Effector memory CD4-positive, alpha-beta T cell (primary cell): ENCODE measurements around the gene HLCS.

Experiments
- DNase-seq, 3 donors: peaks; one replicate each; pipeline ENCODE4 v3.0.0-alpha.2; 2020
- H3K27ac ChIP-seq: 2 replicates; pipeline ENCODE4 v1.7.0; 2013; ENCODE audit warnings: mild to moderate bottlenecking, low read length, moderate library complexity; ENCODE audit not compliant: insufficient read depth, poor library complexity, severe bottlenecking
- H3K27me3 ChIP-seq: replicated peaks from 2 replicates; pipeline ENCODE4 v1.7.0; 2013; ENCODE audit warnings: mild to moderate bottlenecking, low read length; ENCODE audit not compliant: insufficient read depth, control insufficient read depth, poor library complexity, severe bottlenecking
- H3K36me3 ChIP-seq: 2 replicates; pipeline ENCODE4 v1.7.0; 2013; ENCODE audit warnings: mild to moderate bottlenecking, low read length, moderate library complexity; ENCODE audit not compliant: control insufficient read depth, insufficient read depth
- H3K4me1 ChIP-seq: 2 replicates; pipeline ENCODE4 v1.7.0; 2013; ENCODE audit warnings: low read length, mild to moderate bottlenecking; ENCODE audit not compliant: control insufficient read depth, insufficient read depth, poor library complexity, severe bottlenecking
- H3K4me3 ChIP-seq: 2 replicates; pipeline ENCODE4 v1.7.0; 2013; ENCODE audit warnings: low read length, low read depth, mild to moderate bottlenecking; ENCODE audit not compliant: insufficient read depth, poor library complexity, severe bottlenecking
- H3K9me3 ChIP-seq: 2 replicates; pipeline ENCODE4 v1.7.0; 2013; ENCODE audit warnings: mild to moderate bottlenecking, low read length, moderate library complexity; ENCODE audit not compliant: control insufficient read depth

HLCS gene

DNA sequence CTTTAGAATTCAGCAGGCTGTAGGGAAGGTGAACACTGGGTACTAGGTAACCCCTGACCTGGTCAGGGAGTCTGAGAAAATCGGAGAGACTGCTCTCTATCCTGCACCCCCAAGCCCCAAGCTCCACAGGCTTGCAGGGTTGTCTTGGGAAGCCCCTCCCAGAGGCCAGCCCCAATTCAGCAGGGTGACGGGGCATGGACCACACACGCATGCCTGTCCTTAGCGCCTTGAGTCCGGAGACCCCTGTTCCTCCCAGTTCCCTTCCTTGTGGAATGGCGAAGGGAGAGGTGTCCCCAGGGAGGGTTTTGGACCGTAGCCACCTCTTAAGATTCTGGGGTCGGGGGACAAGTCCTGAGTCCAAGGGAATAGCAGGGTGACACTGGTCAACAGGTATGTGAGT lies 116.1 kb downstream of the HLCS start:
- Histone ChIP-seq H3K4me3 (no peak overlapping the region), H3K9me3 (no peaks in the 10 kb centered on the region), H3K27ac (no peak overlapping the region), H3K27me3 (no peaks in the 10 kb centered on the region), H3K36me3 (no peaks in the 10 kb centered on the region), H3K4me1 (no peaks in the 10 kb centered on the region)
- DNase-seq = no peak

DNA sequence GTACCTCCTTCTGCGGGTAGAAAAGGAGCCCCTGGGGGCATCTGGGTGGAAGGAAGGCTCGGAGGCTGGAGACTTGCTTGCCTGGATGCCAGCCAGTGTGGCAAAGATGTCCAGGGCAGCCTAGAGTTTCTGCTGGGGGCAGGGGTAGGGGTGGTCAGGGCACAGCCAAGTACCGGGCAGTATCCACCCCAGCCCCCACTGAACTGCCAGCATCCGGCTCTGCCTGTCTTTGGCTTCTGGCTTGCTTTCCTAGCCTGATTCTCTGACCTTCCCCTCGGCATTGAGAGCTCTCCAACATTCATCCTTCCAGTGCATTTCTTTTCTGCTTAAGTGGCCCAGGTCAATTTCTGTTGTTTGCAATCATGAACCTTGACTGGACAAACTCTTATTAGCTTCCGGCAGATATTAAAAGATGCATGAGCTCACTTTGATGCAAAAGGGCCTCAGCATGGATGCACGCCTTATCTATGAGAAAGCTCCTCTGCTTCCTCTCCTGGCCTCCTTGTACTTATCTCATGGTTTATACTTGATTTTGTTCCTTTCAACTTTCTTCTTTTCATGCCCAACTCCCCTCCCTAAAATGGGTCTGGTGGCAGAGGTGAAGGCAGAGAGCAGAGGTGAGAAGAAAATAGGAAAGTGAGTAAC lies 116.9 kb downstream of the HLCS start:
- Histone ChIP-seq H3K27me3 (no peaks in the 10 kb centered on the region), H3K4me1 (no peaks in the 10 kb centered on the region), H3K4me3 (no peak overlapping the region), H3K36me3 (no peaks in the 10 kb centered on the region), H3K9me3 (no peaks in the 10 kb centered on the region), H3K27ac (no peak overlapping the region)
- DNase-seq = no peak

DNA sequence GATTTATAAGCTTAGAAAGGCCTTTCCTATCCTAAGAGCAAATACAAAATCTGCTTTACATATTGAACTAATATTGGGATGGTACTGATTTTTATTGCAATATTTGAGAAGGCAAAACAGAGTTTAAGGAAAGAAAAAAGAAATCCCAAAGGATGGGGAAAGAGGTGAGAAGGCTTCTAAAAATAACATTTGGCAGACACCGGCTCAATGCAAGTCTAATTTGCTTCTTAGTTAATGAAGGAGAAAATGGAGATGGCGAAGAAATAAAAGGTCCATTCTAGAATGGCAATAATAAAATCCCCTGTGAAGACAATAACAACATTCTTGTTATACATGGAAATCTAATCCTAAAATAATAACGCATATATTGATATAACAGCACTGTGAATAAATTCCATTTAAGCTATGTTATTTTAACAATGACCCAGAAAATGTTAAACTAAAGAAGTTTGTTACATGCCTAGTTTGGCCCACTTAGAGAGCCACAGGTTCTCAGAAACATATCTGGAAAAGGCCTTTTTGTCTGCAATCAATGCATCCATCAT lies 117.7 kb downstream of the HLCS start:
- Histone ChIP-seq H3K36me3 (no peaks in the 10 kb centered on the region), H3K9me3 (no peaks in the 10 kb centered on the region), H3K27ac (no peak overlapping the region), H3K27me3 (no peaks in the 10 kb centered on the region), H3K4me1 (no peaks in the 10 kb centered on the region), H3K4me3 (no peak overlapping the region)
- DNase-seq = no peak

DNA sequence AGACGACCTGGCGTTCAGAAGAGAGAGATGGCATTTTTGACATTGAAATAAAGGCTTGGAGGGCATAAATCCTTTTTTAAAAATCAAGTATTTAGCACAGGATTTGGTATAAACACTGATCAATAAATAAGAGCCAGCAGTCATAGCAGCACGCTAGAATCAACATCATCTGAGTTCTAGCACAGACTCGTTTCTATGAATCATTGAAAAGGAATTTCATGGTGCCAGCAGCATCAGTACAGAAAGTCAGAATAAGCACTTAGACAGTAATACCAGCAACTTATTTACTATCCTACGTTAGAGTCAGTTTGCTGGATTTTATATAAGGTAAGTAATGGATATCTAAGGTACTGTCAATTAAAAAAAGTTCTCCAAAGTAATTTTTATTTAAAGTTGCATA lies 119.3 kb downstream of the HLCS start:
- Histone ChIP-seq H3K4me1 (no peaks in the 10 kb centered on the region), H3K36me3 (no peaks in the 10 kb centered on the region), H3K27ac (no peak overlapping the region), H3K9me3 (no peaks in the 10 kb centered on the region), H3K4me3 (no peak overlapping the region), H3K27me3 (no peaks in the 10 kb centered on the region)
- no peak for DNase-seq

DNA sequence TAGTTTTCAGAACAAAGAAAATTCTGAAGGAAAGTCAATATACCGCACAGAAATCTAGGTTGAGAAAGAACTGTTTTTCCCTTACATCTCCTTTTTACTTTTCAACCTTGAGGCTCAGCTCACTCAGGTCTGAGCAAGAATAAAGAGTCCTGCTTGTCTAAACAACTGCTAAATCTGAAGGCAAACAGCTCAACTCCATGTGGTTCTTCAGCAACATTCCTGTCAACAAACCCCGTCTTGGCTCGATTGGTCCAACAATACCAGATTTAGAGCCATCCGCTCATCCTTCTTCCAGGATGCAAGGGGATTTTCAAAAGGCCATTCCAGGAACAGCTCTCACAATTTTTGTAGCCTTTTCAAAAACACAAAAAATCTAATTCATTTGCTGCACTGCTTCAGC lies 119.8 kb downstream of the HLCS start:
- Histone ChIP-seq H3K36me3 (no peaks in the 10 kb centered on the region), H3K27me3 (no peaks in the 10 kb centered on the region), H3K4me1 (no peaks in the 10 kb centered on the region), H3K4me3 (no peak overlapping the region), H3K9me3 (no peaks in the 10 kb centered on the region), H3K27ac (no peak overlapping the region)
- DNase-seq = no peak

DNA sequence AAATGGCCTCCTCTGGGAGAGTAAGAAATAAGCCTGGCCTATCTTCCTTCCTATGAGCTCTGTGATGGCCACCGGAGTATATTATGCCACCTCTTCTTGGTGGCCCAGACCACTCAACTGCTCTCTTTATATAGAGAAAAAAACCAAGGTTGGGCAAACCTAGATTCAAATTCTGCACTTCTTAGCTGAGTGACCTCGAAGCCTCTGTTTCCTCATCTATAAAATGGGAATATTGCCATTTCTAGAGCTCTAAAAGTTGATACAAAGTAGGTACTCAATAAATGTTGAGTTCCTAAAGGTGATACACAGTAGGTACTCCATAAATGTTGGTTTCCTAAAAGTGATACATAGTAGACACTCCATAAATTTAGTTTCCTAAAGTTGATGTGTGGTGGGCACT lies 120.7 kb downstream of the HLCS start:
- no peak for DNase-seq
- Histone ChIP-seq H3K4me1 (no peaks in the 10 kb centered on the region), H3K36me3 (no peaks in the 10 kb centered on the region), H3K9me3 (no peaks in the 10 kb centered on the region), H3K27me3 (no peaks in the 10 kb centered on the region), H3K27ac (no peak overlapping the region), H3K4me3 (no peak overlapping the region)

DNA sequence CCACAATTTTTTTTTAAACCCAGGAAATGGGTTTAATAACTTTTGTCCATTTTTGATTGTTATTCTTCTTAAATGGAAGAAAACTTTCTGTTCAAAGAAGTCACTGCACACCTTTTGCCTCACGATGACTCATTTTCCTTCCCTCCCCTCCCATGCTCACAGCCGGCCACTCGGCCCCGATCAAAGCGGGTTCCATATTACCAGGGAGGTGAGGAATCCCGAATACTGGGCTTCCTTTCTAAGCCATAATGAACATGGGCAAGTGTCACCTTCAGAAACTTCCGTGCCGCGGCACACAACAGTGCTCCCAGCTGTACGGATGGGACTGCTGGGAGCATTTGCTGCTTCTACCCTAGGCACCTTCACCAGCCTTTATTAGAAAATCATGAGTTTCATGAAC lies 121.4 kb downstream of the HLCS start:
- no peak for DNase-seq
- no peaks in the 10 kb centered on the region for H3K4me1 ChIP-seq
- H3K4me3 ChIP-seq = no peak overlapping the region
- H3K27me3 ChIP-seq = no peaks in the 10 kb centered on the region
- no peaks in the 10 kb centered on the region for H3K36me3 ChIP-seq
- no peaks in the 10 kb centered on the region for H3K9me3 ChIP-seq
- no peak overlapping the region for H3K27ac ChIP-seq

DNA sequence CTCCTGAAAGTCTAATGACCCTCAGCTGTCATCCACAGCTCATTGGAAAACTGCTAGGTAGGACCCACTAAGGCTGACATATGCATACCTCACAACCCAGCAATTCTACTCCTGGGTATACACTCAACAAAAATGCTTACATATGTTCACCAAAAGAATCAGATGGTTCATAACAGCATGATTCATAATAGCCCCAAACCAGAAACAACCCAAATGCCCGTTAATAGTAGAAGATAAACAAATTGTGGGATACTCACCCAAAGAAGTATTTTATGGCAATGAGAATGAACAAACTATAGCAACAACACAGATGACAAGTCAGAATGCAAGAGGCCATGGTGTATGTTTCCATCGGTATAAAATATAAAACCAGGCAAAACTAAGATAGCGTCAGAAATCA lies 124.6 kb downstream of the HLCS start:
- Histone ChIP-seq H3K27me3 (no peaks in the 10 kb centered on the region), H3K36me3 (no peaks in the 10 kb centered on the region), H3K4me1 (no peaks in the 10 kb centered on the region), H3K27ac (no peak overlapping the region), H3K9me3 (no peaks in the 10 kb centered on the region), H3K4me3 (no peak overlapping the region)
- no peak for DNase-seq

DNA sequence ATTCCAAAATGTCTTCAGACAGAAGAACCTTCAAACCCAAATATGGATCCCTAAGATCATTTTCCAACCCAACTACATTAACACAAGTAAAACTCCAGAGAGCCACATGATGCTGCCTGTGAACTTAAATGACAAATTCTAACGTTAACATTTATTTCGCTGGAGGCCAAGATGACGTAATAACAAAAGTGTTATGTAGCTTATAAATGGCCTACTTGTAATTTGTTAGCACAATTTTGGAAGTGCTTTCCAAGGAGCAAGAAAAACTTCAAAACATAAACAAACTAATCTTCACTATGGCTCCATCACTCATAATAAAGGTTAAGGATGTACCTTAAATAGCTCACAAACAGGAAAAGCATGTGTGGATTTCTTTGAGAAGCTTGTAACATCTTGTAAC lies 126.7 kb downstream of the HLCS start:
- H3K27ac ChIP-seq = no peak overlapping the region
- no peaks in the 10 kb centered on the region for H3K9me3 ChIP-seq
- no peaks in the 10 kb centered on the region for H3K4me1 ChIP-seq
- no peaks in the 10 kb centered on the region for H3K36me3 ChIP-seq
- no peak for DNase-seq
- no peak overlapping the region for H3K4me3 ChIP-seq
- no peaks in the 10 kb centered on the region for H3K27me3 ChIP-seq

DNA sequence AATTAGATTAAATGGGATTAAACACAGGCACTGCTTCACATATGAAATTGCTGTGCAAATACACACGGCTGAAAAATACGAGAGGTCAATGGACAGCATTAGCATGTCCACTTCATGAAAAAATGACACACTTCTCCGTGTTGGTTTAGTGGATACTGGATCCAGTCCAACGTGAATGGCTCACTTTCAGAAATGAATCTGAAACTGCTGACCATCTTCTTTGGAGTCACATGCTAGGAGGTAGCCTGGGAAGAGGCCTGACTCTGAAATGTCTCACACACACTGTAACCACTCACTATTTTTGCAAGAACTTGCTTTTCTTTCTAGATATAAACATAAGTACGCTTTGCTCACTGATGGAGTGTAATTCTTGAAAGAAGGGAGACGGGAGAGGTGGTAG lies 127.3 kb downstream of the HLCS start:
- DNase-seq = no peak
- no peaks in the 10 kb centered on the region for H3K36me3 ChIP-seq
- no peaks in the 10 kb centered on the region for H3K4me1 ChIP-seq
- H3K27ac ChIP-seq = no peak overlapping the region
- no peaks in the 10 kb centered on the region for H3K27me3 ChIP-seq
- no peaks in the 10 kb centered on the region for H3K9me3 ChIP-seq
- H3K4me3 ChIP-seq = no peak overlapping the region
